Measurements from ENCODE around the gene LDLRAD4. TPM values are rescaled to one million over a fixed set of nuclear protein-coding genes. Genes with fewer than 3 reads are reported as not detected.

Gene LDLRAD4
- total RNA-seq, 1 donor from 2014 or later, result 20.4 TPM

DNA sequence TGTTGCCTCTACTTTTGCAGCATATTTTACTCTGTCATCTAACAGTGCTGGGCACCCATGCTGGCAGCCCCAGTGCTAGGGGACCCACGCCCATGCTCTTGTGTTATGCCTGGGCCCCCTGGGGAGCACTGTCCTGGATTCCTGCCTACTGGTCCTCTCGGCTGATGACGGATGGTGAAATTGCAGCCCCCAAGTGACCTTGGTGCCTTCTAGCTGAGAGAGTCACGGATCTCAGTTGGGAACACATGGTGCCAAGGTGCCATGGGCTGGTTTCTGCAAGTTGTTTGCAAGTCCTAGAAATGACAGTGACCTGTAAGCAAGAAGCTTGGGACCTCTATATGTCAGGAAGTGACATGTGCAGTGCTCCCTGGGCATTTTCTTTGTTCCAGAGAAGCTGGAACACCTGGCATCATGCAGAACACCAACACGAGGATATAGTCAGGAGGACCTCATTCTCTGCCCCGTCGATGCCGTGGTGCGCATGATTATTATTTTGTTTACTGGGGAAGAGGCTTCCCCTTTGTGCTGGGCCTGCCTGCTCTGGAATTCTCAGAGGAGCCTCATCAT is 187.6 kb downstream of the LDLRAD4 start:
- DNase-seq (ENCODE audit: extremely low spot score, unreplicated experiment), result no peak
- H3K4me1 Mint-ChIP-seq (ENCODE audit: unreplicated experiment), result no peaks in the 10 kb centered on the region
- no peaks in the 10 kb centered on the region for H3K27me3 Mint-ChIP-seq (ENCODE audit: unreplicated experiment)
- TF ChIP-seq, protein P1, sequence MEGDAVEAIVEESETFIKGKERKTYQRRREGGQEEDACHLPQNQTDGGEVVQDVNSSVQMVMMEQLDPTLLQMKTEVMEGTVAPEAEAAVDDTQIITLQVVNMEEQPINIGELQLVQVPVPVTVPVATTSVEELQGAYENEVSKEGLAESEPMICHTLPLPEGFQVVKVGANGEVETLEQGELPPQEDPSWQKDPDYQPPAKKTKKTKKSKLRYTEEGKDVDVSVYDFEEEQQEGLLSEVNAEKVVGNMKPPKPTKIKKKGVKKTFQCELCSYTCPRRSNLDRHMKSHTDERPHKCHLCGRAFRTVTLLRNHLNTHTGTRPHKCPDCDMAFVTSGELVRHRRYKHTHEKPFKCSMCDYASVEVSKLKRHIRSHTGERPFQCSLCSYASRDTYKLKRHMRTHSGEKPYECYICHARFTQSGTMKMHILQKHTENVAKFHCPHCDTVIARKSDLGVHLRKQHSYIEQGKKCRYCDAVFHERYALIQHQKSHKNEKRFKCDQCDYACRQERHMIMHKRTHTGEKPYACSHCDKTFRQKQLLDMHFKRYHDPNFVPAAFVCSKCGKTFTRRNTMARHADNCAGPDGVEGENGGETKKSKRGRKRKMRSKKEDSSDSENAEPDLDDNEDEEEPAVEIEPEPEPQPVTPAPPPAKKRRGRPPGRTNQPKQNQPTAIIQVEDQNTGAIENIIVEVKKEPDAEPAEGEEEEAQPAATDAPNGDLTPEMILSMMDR (IDR thresholded peaks at IDR 0.05), result no peak
- no peak overlapping the region for H3K4me3 Mint-ChIP-seq (ENCODE audit: unreplicated experiment)
- H3K27ac Mint-ChIP-seq (ENCODE audit: unreplicated experiment), result no peak overlapping the region
- H3K9me3 Mint-ChIP-seq (ENCODE audit: unreplicated experiment), result no peaks in the 10 kb centered on the region
- no peaks in the 10 kb centered on the region for H3K36me3 Mint-ChIP-seq (ENCODE audit: unreplicated experiment)

DNA sequence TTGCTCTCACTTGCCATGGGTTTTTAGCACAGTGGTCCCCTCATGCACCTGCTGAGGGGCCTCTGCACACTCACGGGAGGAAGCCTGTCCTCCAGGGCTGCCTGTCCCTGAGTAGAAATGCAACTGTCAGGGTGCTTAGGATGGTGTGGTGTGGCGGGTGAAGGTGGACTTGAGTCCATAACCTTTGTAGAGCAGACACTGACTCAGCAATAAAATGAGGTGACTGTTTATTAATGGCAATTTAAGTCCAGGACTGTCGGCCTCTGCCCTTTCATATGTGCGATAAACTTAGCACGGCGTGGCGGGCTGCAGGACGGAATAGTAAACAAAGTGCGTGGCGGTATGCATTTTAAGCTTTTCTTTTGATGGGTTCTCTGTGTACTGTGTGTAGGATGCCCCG is 188.2 kb downstream of the LDLRAD4 start:
- TF ChIP-seq, protein P1 (IDR thresholded peaks at IDR 0.05), result no peak
- no peaks in the 10 kb centered on the region for H3K4me1 Mint-ChIP-seq (ENCODE audit: unreplicated experiment)
- DNase-seq (ENCODE audit: extremely low spot score, unreplicated experiment), result peak; percentile 42
- no peak overlapping the region for H3K4me3 Mint-ChIP-seq (ENCODE audit: unreplicated experiment)
- no peaks in the 10 kb centered on the region for H3K36me3 Mint-ChIP-seq (ENCODE audit: unreplicated experiment)
- no peak overlapping the region for H3K27ac Mint-ChIP-seq (ENCODE audit: unreplicated experiment)
- H3K9me3 Mint-ChIP-seq (ENCODE audit: unreplicated experiment), result peaks cover 5% of the 10 kb centered on the region
- no peaks in the 10 kb centered on the region for H3K27me3 Mint-ChIP-seq (ENCODE audit: unreplicated experiment)

DNA sequence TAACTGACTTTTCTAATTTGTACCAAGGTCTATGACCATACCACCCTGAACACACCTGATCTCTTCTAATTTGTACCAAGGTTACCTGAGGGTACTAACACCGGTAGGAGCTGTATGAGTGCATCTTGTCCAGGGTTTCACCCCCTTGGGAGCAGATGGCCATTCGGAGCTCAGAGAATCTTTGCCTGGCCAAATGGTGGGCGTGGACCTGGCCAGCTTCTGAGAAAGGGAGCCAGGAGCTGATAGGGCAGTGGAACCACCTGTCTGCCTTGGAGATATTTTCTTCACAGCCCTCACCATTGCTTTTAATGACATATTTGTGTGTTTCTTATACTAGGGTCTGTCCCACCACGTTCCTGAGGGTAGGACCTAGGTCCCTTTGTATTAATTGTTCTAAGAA is 188.9 kb downstream of the LDLRAD4 start:
- Mint-ChIP-seq H3K36me3 (ENCODE audit: unreplicated experiment) (no peaks in the 10 kb centered on the region), H3K4me1 (ENCODE audit: unreplicated experiment) (no peaks in the 10 kb centered on the region), H3K9me3 (ENCODE audit: unreplicated experiment) (peaks cover 12% of the 10 kb centered on the region), H3K27ac (ENCODE audit: unreplicated experiment) (no peak overlapping the region), H3K27me3 (ENCODE audit: unreplicated experiment) (no peaks in the 10 kb centered on the region), H3K4me3 (ENCODE audit: unreplicated experiment) (no peak overlapping the region)
- TF ChIP-seq, protein P1 (IDR thresholded peaks at IDR 0.05), result no peak
- peak; percentile 54 for DNase-seq (ENCODE audit: extremely low spot score, unreplicated experiment)

DNA sequence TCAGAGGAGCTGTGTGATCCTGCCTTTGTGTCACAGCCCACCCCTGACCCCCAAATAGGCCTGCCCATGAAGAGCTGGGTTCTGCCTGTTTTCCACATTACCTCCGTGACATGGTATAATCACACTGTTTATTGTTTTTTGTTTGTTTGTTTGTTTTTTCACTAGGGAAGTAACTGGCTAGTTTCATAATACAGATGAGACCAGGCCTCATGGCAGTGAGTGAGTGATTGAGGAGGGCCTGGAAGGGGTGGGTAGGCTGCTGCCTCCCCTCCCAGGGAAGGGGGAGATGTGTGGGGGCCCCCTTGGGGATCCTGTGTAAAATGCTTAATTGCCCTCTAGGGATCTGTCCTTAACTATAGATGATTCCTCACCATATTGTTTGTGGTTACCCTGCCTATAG is 190.5 kb downstream of the LDLRAD4 start:
- peak; percentile 32 for DNase-seq (ENCODE audit: extremely low spot score, unreplicated experiment)
- H3K36me3 Mint-ChIP-seq (ENCODE audit: unreplicated experiment), result no peaks in the 10 kb centered on the region
- no peak overlapping the region for H3K27ac Mint-ChIP-seq (ENCODE audit: unreplicated experiment)
- H3K9me3 Mint-ChIP-seq (ENCODE audit: unreplicated experiment), result peaks cover 13% of the 10 kb centered on the region
- no peak overlapping the region for H3K4me3 Mint-ChIP-seq (ENCODE audit: unreplicated experiment)
- no peaks in the 10 kb centered on the region for H3K27me3 Mint-ChIP-seq (ENCODE audit: unreplicated experiment)
- TF ChIP-seq, protein P1 (IDR thresholded peaks at IDR 0.05), result no peak
- no peaks in the 10 kb centered on the region for H3K4me1 Mint-ChIP-seq (ENCODE audit: unreplicated experiment)

DNA sequence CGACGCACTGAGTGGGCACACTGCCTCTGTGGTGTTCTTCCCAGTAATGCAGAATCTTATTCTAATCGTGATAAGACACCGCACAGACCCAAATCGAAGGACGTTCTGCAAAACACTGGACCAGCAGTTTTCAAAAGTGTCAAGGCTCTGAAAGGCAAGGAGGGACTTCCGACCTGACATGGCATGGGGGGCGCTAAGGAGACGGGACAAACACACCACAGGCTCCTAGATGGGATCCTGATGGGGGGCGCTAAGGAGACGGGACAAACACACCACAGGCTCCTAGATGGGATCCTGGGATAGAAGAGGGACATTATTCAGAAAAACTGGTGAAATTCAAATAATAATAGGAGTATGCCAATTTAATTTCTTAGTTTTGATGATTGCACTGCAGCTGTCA is 191.4 kb downstream of the LDLRAD4 start:
- H3K4me1 Mint-ChIP-seq (ENCODE audit: unreplicated experiment), result no peaks in the 10 kb centered on the region
- no peaks in the 10 kb centered on the region for H3K36me3 Mint-ChIP-seq (ENCODE audit: unreplicated experiment)
- no peak for DNase-seq (ENCODE audit: extremely low spot score, unreplicated experiment)
- H3K9me3 Mint-ChIP-seq (ENCODE audit: unreplicated experiment), result peaks cover 13% of the 10 kb centered on the region
- TF ChIP-seq, protein P1 (IDR thresholded peaks at IDR 0.05), result no peak
- H3K27me3 Mint-ChIP-seq (ENCODE audit: unreplicated experiment), result no peaks in the 10 kb centered on the region
- H3K4me3 Mint-ChIP-seq (ENCODE audit: unreplicated experiment), result no peak overlapping the region
- H3K27ac Mint-ChIP-seq (ENCODE audit: unreplicated experiment), result no peak overlapping the region
